Fibroblast of mammary gland (primary cell): Measurements from ENCODE around the gene ST8SIA6.

Source experiments
- DNase-seq: peaks from one replicate; pipeline ENCODE4 v3.0.0-alpha.2; 2010; ENCODE audit warnings: low read depth
- H3K4me3 ChIP-seq: 2 replicates; pipeline ENCODE4 v1.5.1; 2011; ENCODE audit warnings: low read depth, mild to moderate bottlenecking, low read length, moderate library complexity; ENCODE audit not compliant: control insufficient read depth
- TF ChIP-seq, protein P1 (sequence below): conservative IDR thresholded peaks from 2 replicates; pipeline ENCODE4 v1.5.1; 2011; ENCODE audit warnings: low read depth, low read length, inconsistent platforms; ENCODE audit not compliant: control insufficient read depth, insufficient read depth

Gene ST8SIA6

DNA sequence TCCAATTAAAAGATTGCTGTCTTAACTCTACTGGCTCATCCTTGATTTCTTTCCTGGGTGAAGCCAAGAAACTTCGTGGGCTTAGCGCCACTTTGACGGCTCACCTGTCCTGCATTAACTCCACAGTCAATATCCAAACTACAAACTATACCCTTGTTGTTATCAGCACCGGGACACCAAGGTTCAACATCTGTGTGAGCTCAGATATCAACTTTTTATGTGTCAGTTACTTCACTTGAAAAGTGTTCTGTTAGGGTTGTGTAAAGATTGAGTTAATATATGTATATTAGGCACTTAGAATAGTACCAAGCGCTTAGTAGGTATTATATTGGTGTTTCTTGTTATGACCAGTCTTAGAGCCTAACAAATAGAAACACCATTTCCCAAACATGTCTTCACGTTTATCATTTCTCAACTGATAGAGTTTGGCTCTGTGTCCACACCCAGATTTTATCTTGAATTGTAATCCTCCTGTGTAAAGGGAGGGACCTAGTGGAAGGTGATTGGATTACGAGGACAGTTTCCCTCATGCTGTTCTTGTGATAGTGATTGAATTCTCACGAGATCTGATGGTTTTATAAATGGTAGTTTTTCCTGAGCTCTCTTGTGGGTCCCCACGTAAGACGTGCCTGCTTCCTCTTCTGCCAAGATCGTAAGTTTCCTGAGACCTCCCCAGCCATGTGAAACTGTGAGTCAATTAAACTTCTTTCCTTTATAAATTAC, 19.0 kb upstream of the ST8SIA6 start:
- no peak overlapping the region for H3K4me3 ChIP-seq
- DNase-seq: no peak
- TF ChIP-seq, protein P1, sequence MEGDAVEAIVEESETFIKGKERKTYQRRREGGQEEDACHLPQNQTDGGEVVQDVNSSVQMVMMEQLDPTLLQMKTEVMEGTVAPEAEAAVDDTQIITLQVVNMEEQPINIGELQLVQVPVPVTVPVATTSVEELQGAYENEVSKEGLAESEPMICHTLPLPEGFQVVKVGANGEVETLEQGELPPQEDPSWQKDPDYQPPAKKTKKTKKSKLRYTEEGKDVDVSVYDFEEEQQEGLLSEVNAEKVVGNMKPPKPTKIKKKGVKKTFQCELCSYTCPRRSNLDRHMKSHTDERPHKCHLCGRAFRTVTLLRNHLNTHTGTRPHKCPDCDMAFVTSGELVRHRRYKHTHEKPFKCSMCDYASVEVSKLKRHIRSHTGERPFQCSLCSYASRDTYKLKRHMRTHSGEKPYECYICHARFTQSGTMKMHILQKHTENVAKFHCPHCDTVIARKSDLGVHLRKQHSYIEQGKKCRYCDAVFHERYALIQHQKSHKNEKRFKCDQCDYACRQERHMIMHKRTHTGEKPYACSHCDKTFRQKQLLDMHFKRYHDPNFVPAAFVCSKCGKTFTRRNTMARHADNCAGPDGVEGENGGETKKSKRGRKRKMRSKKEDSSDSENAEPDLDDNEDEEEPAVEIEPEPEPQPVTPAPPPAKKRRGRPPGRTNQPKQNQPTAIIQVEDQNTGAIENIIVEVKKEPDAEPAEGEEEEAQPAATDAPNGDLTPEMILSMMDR: no peak

DNA sequence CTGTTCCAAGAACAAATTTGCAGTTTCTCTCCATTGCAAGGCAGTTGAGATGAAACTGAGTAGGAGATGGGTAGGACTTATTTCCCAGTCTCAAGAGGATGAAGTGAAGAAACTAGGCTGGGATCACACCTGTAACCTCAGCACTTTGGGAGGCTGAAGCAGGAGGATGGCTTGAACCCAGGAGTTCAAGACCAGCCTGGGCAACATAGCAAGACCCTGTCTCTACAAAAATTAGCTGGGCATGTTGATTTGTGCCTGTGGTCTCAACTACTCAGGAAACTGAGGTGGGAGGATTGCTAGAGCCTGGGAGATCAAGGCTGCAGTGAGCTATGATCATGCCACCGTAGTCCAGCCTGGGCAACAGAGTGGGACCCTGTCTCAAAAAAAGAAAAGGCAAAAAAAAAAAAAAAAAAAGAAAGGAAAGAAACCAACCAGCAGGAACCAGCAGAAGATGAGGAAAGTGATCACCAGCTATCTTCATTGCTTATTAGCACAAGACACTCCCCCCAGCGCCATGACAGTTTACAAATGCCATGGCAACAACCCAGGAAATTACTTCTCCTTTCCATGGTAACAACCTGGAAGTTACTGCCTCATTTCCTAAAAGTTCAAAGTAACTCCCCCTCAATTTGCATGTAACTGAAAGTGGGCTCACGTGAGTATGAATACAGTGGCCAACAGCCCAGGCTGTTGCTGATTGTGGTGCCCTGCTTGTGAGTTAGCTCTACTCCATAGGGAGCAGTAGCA, 18.3 kb upstream of the ST8SIA6 start:
- no peak for DNase-seq
- TF ChIP-seq, protein P1: no peak
- no peak overlapping the region for H3K4me3 ChIP-seq

DNA sequence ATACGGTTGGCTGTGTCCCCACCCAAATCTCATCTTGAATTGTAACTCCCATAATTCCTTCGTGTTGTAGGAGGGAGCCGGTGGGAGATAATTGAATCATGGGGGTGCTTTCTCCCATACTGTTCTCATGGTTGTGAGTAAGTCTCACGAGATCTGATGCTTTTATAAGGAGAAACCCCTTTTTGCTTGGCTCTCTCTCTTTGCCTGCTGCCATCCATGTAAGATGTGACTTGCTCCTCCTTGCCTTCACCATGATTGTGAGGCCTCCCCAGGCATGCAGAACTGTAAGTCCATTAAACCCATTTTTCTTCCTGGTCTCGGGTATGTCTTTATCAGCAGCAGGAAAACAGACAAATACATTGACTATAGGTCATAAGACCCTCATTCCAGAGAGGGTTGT, 15.9 kb upstream of the ST8SIA6 start:
- TF ChIP-seq, protein P1: no peak
- DNase-seq: no peak
- H3K4me3 ChIP-seq: no peak overlapping the region

DNA sequence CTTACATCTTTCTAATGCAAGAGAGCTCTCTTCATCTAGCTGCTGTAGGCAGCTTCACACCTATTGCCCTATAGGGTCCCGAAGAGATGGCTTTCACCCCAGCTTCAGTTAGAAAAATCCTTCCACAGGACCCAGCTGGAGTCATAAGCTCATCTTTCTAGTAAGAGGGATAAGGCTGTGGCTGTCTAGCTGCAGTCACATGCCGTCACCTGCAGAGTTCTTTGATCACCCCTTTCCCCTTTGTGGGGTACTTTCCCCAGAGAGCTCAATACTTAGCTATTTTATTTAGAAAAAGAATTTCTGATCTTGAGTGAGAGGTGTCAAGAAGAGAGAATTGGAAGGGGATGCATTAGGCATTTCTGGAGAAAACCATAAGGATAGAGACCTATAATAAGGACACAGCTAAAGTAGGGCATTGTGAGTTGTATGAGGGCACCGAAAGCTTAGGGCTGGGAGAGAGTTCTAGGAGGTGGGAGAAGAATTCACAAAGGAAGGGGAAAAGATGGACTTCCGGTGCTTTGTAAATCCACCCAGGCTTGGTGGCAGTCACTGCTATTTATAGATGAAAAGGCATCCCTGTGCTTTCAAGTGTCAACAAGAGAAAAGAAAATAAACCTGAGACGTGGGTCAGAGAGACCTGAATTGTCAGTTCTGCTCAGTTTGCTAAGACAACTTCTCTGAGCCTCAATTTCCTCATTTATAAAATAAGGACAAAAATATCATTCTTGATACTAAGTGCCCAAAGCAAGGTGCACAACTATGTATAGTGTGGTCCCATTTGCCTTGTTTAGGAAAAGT, 11.1 kb upstream of the ST8SIA6 start:
- TF ChIP-seq, protein P1: no peak
- H3K4me3 ChIP-seq: no peak overlapping the region
- DNase-seq: no peak

DNA sequence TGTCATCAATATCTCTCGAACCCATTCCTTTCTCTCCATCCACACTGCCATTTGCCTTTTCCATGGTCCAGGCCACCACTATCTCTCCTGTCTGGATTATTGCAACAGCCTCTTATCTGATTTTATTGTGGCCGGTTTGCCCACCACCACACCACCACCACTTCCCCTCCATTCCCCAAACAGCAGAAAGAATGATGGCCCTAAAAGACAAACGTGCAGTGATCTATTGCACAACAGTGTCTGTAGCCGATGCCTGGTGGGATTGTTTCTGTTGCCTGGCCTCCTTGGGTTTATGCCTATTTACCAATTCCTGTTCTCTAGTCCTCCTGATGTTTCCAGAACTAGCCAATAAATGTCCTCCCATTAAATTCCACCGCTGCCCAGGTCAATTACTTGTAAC, 10.2 kb upstream of the ST8SIA6 start:
- no peak for DNase-seq
- no peak overlapping the region for H3K4me3 ChIP-seq
- TF ChIP-seq, protein P1: no peak

DNA sequence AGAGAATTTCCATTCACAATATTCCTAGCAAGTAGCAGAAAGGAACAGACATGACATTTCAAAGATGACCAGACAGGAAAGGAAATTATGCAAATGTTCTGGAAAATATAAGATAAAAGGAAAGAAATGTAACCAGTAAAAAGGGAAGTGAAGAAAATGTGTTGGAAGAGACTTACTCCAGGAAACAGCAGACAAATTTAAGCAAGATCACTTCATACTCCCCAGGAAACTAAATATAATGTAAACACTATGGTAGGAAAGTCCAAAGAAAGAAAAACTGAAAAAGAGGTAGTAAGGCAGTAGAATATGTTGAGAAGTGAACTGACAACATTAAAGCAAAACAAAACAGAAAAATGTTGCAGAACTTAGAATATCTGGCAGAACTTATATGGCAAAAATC, 6.4 kb upstream of the ST8SIA6 start:
- no peak for DNase-seq
- H3K4me3 ChIP-seq: no peak overlapping the region
- TF ChIP-seq, protein P1: no peak
